Stimulated activated CD8-positive, alpha-beta memory T cell treated with anti-CD3 and anti-CD28 coated beads, Interleukin-4, amount 100 ng/mL, for 1 hour (primary cell): ENCODE measurements around the gene LRRC1.

Experiments
- DNase-seq, 2 donors: peaks; one replicate each; pipeline ENCODE4 v3.0.0-alpha.2; 2020; ENCODE audit warnings: low read depth in 2 of 2, low spot score in 1 of 2

The LRRC1 gene

GRCh38 chr6:53921639-53922038, 126.8 kb downstream of the LRRC1 start:
- no peak for DNase-seq

GRCh38 chr6:53922539-53922981, 127.8 kb downstream of the LRRC1 start:
- no peak for DNase-seq

GRCh38 chr6:53924277-53924676, 129.5 kb downstream of the LRRC1 start:
- DNase-seq: no peak

- DNase-seq: no peak
Measured at GRCh38 chr6:53924821-53925422, 130.1 kb downstream of the LRRC1 start.

DNA sequence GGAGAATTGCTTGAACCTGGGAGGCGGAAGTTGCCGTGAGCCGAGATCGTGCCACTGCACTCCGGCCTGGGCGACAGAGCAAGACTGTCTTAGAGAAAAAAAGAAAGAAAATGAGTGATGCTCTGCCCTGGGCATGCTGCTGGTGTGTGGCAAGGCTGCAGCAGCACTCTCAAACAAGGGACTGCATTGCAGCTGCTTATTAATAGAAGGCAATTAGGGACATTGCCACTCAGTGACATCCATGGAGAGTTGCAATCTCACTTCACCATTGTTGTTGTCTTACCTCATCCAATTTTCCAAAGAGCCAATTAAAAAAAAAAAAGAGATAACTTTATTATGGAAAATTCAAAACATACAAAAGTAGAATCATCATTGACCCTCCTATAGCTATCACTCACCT, 131.1 kb downstream of the LRRC1 start:
- DNase-seq: no peak

DNA sequence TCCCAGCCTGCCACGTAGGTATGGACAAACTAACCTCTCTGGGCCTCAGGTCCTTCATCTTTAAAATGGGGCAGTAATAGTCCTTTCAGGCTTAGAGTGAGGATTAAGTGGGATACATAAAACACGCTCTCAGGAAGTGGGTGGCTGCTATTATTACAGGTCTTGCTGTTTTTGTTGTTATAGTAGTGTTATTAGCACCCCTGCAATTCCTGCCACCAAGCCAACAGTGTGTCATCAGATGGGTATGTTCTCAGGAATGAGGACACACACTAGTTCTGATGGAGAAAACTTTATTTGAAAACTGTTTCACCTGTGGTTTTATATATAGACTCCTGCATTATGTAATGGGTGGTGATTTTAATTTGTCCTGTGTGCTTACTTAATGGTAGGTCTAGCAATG, 131.7 kb downstream of the LRRC1 start:
- DNase-seq: no peak

- no peak for DNase-seq
Measured at GRCh38 chr6:53928641-53929040, 133.8 kb downstream of the LRRC1 start.

DNA sequence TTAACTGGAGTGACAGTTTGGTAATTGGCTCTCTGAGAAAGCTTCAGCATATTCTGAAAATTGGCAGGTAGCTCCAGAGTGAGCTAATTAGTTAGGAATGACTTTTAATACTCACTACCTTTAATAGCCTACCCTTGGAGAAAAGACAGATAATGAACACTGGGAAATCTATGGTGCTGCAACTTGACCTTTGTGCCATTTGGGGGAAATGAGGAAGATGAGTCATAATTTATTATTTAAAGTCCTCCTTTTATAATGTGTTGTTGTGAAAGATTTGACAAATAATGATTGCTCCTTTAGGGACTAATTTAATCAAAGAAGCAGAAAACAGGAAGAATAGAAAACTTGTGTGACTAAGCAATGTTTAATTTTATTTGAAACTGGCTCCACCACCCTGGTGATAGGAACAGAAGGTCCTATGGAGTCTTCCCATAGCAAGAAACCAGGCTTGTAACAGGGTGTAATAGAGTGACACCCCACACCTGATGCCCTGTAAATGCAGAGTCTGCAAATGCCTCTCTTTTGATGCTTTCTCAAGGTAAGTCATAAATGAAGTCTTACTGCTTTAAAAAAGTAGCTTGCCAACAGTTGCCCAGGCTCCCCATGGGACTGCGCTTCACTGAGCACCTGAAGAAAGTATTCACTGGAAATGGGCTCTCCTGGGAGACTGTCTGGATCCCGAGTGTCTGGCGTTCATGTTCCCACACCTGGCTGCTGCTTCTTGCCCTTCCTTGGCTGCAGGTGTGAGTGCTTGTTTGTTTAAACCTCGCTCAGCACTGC, 134.4 kb downstream of the LRRC1 start:
- no peak for DNase-seq

- no peak for DNase-seq
Measured at GRCh38 chr6:53929821-53930120, 135.0 kb downstream of the LRRC1 start.

GRCh38 chr6:53930330-53930729, 135.5 kb downstream of the LRRC1 start:
- DNase-seq: no peak

- no peak for DNase-seq
Measured at GRCh38 chr6:53931086-53931485, 136.3 kb downstream of the LRRC1 start.

DNA sequence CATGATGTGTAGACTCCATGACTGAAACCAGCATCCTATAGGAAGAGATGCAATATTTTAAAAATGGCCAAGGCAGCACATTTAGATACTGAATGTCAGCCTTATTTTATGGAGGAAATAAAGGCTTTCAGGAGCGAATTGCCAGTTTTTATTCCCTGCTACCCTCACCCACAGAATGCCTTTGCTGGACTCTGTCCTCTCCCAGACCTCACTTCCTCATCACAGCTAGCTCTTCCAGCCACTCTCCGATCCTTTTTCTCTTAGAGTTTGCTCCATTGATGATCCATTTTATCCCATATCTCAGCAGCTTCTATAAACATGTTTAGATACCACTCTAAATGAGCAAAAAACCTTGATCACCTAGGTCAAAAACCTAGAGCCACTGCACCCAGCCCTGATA, 137.7 kb downstream of the LRRC1 start:
- DNase-seq: no peak

DNA sequence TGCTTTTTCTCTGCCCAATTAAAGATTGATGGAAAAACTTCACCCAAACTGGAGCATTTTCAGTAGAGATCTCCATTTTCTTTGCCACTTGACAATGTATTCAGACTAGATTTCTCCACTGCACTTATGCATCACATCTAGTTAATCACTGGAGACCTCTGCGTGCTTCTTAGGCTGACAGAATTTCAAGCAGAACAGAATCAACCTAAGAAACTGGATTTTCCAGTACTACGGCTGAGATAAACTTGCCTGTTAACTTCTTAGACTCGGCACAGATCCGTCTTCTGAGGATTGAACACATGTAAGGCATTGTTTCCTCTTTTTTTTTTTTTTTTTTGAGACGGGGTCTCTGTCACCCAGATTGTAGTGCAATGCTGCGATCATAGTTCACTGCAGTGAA, 139.2 kb downstream of the LRRC1 start:
- no peak for DNase-seq

- no peak for DNase-seq
Measured at GRCh38 chr6:53937461-53937860, 142.7 kb downstream of the LRRC1 start.

DNA sequence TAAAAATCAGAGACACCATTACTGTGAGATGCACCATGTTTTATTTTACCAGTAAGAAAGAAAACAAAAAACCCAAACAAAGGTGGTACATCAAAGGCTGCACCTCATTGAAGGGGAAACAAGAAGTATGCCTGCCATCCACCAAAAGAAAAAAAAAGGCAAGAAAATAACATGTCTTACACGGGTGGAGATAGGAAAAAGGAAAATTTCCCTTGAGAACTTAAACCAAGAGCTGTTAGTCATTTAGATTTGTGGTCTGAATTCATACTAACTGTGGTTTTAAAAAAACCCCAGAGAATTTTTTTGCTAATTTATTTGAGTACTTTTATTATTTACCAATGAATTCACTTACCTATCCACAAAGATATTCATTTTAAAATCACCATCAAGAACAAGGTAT, 144.0 kb downstream of the LRRC1 start:
- DNase-seq: no peak

DNA sequence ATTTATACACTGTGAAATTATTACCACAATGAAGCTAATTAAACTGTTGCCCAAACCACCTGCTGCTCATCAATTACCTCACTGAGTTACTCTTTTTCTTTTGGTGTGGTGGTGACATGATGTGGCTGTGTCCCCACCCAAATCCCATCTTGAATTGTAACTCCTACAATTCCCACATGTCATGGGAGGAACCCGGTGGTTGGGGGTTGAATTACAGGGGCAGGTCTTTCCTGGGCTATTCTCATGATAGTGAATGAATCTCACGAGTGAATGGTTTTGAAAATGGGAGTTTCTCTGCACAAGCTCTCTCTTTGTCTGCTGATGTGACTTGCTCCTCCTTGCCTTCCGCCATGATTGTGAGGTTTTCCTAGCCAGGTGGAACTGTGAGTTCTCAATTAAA, 145.0 kb downstream of the LRRC1 start:
- DNase-seq: no peak

GRCh38 chr6:53943395-53943794, 148.6 kb downstream of the LRRC1 start:
- DNase-seq: no peak

DNA sequence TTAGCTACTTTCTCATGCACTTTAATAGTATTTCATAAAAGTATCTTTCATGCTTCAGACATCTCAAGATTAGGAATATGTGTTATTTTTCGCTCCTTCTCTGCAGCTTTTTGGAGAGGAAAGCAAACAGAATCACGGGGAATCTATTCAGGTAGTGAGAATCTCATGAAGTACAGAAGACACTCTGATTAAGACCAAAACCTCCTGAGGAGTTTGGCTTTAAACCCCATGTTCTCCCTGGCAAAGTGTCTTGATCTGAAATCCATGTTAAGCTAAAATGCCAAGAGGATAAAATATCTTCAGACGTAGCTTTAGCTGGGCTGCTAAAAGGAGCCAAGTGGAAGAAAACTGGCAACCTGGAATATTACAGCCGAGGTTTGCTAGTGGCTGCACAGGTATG, 149.3 kb downstream of the LRRC1 start:
- DNase-seq: no peak

- no peak for DNase-seq
Measured at GRCh38 chr6:53944543-53944942, 149.7 kb downstream of the LRRC1 start.

DNA sequence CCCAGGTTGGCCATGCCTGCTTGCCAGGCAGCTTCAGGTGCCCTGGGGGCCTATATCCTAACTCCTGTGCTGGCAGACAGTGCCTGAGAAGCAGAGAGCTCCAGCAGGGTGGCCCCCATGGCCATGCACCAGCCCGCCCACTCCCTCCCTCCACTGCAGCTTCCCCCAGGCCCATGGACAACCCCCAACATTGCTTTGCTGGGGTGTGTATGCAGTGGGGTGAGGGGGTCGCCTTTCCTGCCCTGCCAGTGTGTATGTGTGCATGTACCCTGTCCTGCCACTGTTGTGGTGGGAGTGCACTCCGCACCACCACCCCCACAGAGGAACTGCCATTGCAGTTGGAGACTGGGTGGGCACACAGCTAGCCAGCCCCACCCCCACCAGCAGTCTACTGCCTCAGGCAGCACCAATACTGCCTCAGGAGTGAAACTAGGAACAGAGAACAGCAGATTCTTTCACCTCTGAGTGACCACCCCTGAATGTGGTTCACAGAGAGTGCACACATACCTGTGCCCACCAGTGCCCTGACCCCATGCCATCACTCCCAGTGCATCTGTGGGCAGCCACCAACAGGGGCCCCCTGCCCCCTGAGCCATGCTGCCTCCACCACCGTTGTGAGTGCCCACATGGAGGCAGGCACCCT, 151.1 kb downstream of the LRRC1 start:
- no peak for DNase-seq

DNA sequence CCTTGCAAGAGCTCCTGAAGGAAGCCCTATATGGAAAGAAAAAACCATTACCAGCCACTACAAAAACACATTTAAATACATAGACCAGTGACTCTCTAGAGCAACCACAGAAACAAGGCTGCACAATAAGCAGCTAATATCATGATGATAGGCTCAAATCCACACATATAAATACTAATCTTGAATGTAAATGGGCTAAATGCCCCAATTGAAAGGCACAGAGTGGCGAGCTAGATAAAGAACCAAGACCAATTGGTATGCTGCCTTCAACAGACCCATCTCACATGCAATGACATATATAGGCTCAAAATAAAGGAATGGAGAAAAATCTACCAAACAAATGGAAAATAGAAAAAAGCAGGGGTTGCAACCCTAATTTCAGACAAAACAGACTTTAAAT, 153.0 kb downstream of the LRRC1 start:
- no peak for DNase-seq

- no peak for DNase-seq
Measured at GRCh38 chr6:53951383-53951782, 156.6 kb downstream of the LRRC1 start.
